K562 (cell line): ENCODE results near the gene FMC1.

Source experiments
- CBFB ChIP-seq: sonication (generic); formaldehyde crosslinking; IDR thresholded peaks from 2 replicates; pipeline ENCODE4 v1.4.0; 2020; ENCODE audit warnings: mild to moderate bottlenecking, missing genetic modification reagents
- IRF2 ChIP-seq: sonication (generic); formaldehyde crosslinking; IDR thresholded peaks from 2 replicates; pipeline ENCODE4 v1.8.1; 2022; ENCODE audit warnings: mild to moderate bottlenecking, missing genetic modification reagents
- POLR2AphosphoS5 ChIP-seq: IDR thresholded peaks from 2 replicates; pipeline ENCODE4 v1.6.1; 2011; ENCODE audit warnings: mild to moderate bottlenecking, low read depth, low read length, moderate library complexity; ENCODE audit not compliant: control insufficient read depth, insufficient read depth
- ZNF407 ChIP-seq: fragments of 450-650 bp; IDR thresholded peaks from 2 replicates; pipeline ENCODE4 v1.6.1; 2016; ENCODE audit warnings: low read depth

GRCh38 chr7:139384611-139385010 lies 43.5 kb downstream of the FMC1 start:
- TF ChIP-seq CBFB (CRISPR knock-in tag) (no peak), ZNF407 (no peak), IRF2 (CRISPR knock-in tag) (no peak), POLR2AphosphoS5 (no peak)
